Stomach (tissue), 4 donors: ENCODE results near the gene OR51B6.

Experiments used
- CTCF ChIP-seq, 7 experiments: fragments of 450-650 bp in 4 of 7; fragments of 200-600 bp in 3 of 7; sonication (generic) in 3 of 7; IDR thresholded peaks; one replicate each; pipeline ENCODE4 v1.5.1; 2016 to 2019; ENCODE audit warnings: antibody characterized with exemption in 7 of 7, control low read depth in 2 of 7, mild to moderate bottlenecking in 1 of 7
- EP300 ChIP-seq: sonication (generic); formaldehyde crosslinking; IDR thresholded peaks from one replicate; pipeline ENCODE4 v1.6.1; 2017; ENCODE audit warnings: antibody characterized with exemption
- POLR2A ChIP-seq, 4 donors: fragments of 450-650 bp; IDR thresholded peaks; one replicate each; pipeline ENCODE4 v1.6.1; 2016; ENCODE audit warnings: antibody characterized with exemption in 4 of 4, control low read depth in 2 of 4, mild to moderate bottlenecking in 1 of 4, moderate library complexity in 1 of 4
- POLR2AphosphoS5 ChIP-seq, 3 donors: sonication (generic); formaldehyde crosslinking; IDR thresholded peaks; one replicate each; pipeline ENCODE4 v1.6.1; 2016; ENCODE audit warnings: antibody characterized with exemption in 3 of 3

- TF ChIP-seq CTCF (IDR thresholded peaks at IDR 0.05), result no peak
- TF ChIP-seq EP300, result no peak
- no peak for TF ChIP-seq POLR2AphosphoS5 (IDR thresholded peaks at IDR 0.05)
- no peak for TF ChIP-seq POLR2A (IDR thresholded peaks at IDR 0.05)
Measured at GRCh38 chr11:5363679-5364078, 12.4 kb downstream of the OR51B6 start.
